Measurements from ENCODE around the gene PIK3R2.

- TF ChIP-seq ZFP3 (CRISPR knock-in tag; IDR thresholded peaks at IDR 0.05), result no peak
- no peak for TF ChIP-seq PATZ1 (CRISPR knock-in tag; IDR thresholded peaks at IDR 0.05; ENCODE audit: borderline replicate concordance)
- TF ChIP-seq ZNF565 (CRISPR knock-in tag; conservative IDR thresholded peaks at IDR 0.05; ENCODE audit: low read depth), result no peak
- TF ChIP-seq ZNF8 (CRISPR knock-in tag; IDR thresholded peaks at IDR 0.05), result no peak
- TF ChIP-seq GLIS3 (CRISPR knock-in tag; IDR thresholded peaks at IDR 0.05), result no peak
- no peak for TF ChIP-seq RARB (CRISPR knock-in tag; IDR thresholded peaks at IDR 0.05)
- no peak for TF ChIP-seq TOX (CRISPR knock-in tag; IDR thresholded peaks at IDR 0.05; ENCODE audit: borderline replicate concordance)
- TF ChIP-seq ZC3H10 (CRISPR knock-in tag; IDR thresholded peaks at IDR 0.05), result no peak
- no peak for TF ChIP-seq ISL1 (CRISPR knock-in tag; IDR thresholded peaks at IDR 0.05)
- TF ChIP-seq CSRNP3 (CRISPR knock-in tag; IDR thresholded peaks at IDR 0.05), result no peak
- TF ChIP-seq TCF4 (CRISPR knock-in tag; IDR thresholded peaks at IDR 0.05; ENCODE audit: borderline replicate concordance), result no peak
- no peak for TF ChIP-seq ARNTL (CRISPR knock-in tag; IDR thresholded peaks at IDR 0.05; ENCODE audit: borderline replicate concordance, low read depth)
These were observed 52.4 kb downstream of the PIK3R2 start for GRCh38 chr19:18205200-18205892.
